ENCODE data around the gene OGFR.

DNA sequence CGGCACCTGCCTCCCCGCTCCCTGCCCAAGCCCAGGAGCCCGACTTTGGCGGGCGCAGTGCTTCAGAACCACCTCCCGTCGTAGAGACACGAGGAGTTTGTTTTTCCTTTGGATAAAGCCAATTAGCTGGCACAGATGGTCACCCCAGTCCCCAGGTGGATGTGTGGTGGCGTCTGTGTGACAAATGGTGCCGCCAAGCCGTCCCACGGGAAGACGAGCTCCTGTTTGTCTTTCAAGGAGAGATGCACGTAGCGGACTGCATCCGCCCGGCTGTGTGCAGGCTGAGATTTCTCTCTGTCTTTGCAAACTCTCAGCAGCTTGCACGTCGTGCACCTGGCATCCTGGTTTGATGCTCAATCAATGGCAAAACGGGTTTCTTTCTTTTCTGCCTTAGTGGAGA is 24.4 kb upstream of the OGFR start:
- TF ChIP-seq, protein P1, sequence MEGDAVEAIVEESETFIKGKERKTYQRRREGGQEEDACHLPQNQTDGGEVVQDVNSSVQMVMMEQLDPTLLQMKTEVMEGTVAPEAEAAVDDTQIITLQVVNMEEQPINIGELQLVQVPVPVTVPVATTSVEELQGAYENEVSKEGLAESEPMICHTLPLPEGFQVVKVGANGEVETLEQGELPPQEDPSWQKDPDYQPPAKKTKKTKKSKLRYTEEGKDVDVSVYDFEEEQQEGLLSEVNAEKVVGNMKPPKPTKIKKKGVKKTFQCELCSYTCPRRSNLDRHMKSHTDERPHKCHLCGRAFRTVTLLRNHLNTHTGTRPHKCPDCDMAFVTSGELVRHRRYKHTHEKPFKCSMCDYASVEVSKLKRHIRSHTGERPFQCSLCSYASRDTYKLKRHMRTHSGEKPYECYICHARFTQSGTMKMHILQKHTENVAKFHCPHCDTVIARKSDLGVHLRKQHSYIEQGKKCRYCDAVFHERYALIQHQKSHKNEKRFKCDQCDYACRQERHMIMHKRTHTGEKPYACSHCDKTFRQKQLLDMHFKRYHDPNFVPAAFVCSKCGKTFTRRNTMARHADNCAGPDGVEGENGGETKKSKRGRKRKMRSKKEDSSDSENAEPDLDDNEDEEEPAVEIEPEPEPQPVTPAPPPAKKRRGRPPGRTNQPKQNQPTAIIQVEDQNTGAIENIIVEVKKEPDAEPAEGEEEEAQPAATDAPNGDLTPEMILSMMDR (IDR thresholded peaks at IDR 0.05; ENCODE audit: low read depth, low read length, poor library complexity, severe bottlenecking) = no peak
- TF ChIP-seq EZH2phosphoT487 (IDR thresholded peaks at IDR 0.05; ENCODE audit: borderline replicate concordance, low read length) = no peak

Data from DOHH2 (cell line).